Measurements from ENCODE around the gene SLC8A2.
"Not testable (repeated sequence)": the region's sequence is repeated elsewhere in the genome, so short reads cannot be mapped to it uniquely, and the experiment has no call there.

GRCh38 chr19:47411696-47412095 lies 60.0 kb downstream of the SLC8A2 start:
- not testable (repeated sequence) for TF ChIP-seq ZNF24 (IDR thresholded peaks at IDR 0.05); RAD21 (IDR thresholded peaks at IDR 0.05; ENCODE audit: insufficient read depth, low read depth, low read length); CTCF (IDR thresholded peaks at IDR 0.05 in 2 of 3, conservative IDR thresholded peaks at IDR 0.05 in 1 of 3; ENCODE audit: control insufficient read depth in 2 of 3, extremely low read depth in 1 of 3, insufficient read depth in 1 of 3, low read depth in 3 of 3, low read length in 3 of 3); POLR2A (IDR thresholded peaks at IDR 0.05; ENCODE audit: low read depth, low read length); NRF1 (conservative IDR thresholded peaks at IDR 0.05; ENCODE audit: low read depth, low read length); ZZZ3 (IDR thresholded peaks at IDR 0.05; ENCODE audit: control insufficient read depth, insufficient read length, low read depth); TCF12 (IDR thresholded peaks at IDR 0.05; ENCODE audit: low read depth, low read length); ATF7 (IDR thresholded peaks at IDR 0.05; ENCODE audit: low read depth); ESRRA (IDR thresholded peaks at IDR 0.05; ENCODE audit: low read length); REST (IDR thresholded peaks at IDR 0.05; ENCODE audit: low read depth, low read length); EP300 (IDR thresholded peaks at IDR 0.05; ENCODE audit: borderline replicate concordance in 1 of 2, control insufficient read depth in 1 of 2, low read depth in 2 of 2, low read length in 2 of 2); CBFB (IDR thresholded peaks at IDR 0.05; ENCODE audit: low read depth); USF1 (IDR thresholded peaks at IDR 0.05; ENCODE audit: borderline replicate concordance, extremely low read length, insufficient read depth, low read depth, low read length); RBBP5 (conservative IDR thresholded peaks at IDR 0.05)
